Measurements from ENCODE around the gene FAM117B. TPM values are rescaled to one million over a fixed set of nuclear protein-coding genes. Genes with fewer than 3 reads are reported as not detected.

FAM117B gene
- polyA plus RNA-seq, 1 donor (not counting 4 experiments of a cell fraction or from before 2014, with no cell fraction given): 1.9 TPM

DNA sequence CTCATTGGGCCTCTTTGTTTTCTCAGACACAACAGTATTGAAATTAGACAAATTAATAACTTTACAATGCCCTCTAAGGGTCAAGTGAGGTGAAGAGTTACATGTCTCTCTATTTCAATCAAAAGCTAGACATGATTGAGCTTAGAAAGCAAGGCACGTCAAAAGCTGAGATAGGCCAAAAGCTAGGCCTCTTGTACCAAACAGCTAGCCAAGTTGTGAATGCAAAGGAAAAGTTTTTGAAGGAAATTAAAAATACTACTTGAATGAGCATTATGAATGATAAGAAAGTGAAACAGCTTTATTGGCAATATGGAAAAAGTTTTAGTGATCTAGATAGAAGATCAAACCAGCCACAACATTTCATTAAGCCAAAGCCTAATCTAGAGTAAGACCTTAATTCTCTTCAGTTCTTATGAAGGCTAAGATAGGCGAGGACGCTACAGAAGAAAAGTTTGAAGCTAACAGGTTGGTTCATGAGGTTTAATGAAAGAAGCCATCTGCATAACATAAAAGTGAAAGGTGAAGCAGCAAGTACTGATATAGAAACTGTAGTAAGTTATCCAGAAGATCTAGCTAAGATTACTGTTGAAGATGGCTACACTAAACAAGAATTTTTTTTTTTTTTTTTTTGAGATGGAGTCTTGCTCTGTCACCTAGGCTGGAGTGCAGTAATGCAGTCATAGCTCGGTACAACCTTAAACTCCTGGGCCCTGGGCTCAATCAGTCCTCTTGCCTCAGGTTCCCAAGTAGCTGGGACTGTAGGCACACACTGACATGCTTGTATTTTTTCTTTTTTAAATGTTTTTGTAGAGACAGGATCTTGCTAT lies 65.5 kb downstream of the FAM117B start:
- Histone ChIP-seq H3K9me3 (ENCODE audit: control insufficient read depth, low read depth, low read length) (no peaks in the 10 kb centered on the region), H3K9me1 (ENCODE audit: control insufficient read depth, extremely low read depth, insufficient read depth, low read length) (no peaks in the 10 kb centered on the region), H2AFZ (ENCODE audit: control insufficient read depth, low read length) (no peak overlapping the region), H3K36me3 (ENCODE audit: control insufficient read depth in 2 of 2, extremely low read depth in 1 of 2, insufficient read depth in 2 of 2, low read length in 2 of 2) (no peaks in the 10 kb centered on the region), H3K4me1 (ENCODE audit: control insufficient read depth, extremely low read depth, insufficient read depth, low read length) (peaks cover 14% of the 10 kb centered on the region), H3K4me3 (ENCODE audit: control insufficient read depth in 2 of 3, extremely low read depth in 1 of 3, insufficient read depth in 2 of 3, low read depth in 1 of 3, low read length in 3 of 3) (no peak overlapping the region), H3K4me2 (ENCODE audit: control insufficient read depth, extremely low read depth, insufficient read depth, low read depth, low read length) (no peak overlapping the region), H3K79me2 (ENCODE audit: control insufficient read depth, insufficient read depth, low read length) (no peaks in the 10 kb centered on the region), H3K9ac (ENCODE audit: control insufficient read depth, extremely low read depth, insufficient read depth, low read length) (no peak overlapping the region), H3K27ac (ENCODE audit: control insufficient read depth, insufficient read depth, low read length) (no peak overlapping the region), H4K20me1 (ENCODE audit: control insufficient read depth, extremely low read depth, insufficient read depth, low read length) (no peaks in the 10 kb centered on the region), H3K27me3 (ENCODE audit: control insufficient read depth, extremely low read depth, insufficient read depth, low read length) (no peaks in the 10 kb centered on the region)
- dilution Hi-C loops (cut with MboI; ENCODE audit: extremely low pct_ligation_motif_present, low sequenced_read_pairs): no loop called here
- FAIRE-seq (no peak), DNase-seq (ENCODE audit: low read depth, low spot score) (no peak)
- TF ChIP-seq, protein P1, sequence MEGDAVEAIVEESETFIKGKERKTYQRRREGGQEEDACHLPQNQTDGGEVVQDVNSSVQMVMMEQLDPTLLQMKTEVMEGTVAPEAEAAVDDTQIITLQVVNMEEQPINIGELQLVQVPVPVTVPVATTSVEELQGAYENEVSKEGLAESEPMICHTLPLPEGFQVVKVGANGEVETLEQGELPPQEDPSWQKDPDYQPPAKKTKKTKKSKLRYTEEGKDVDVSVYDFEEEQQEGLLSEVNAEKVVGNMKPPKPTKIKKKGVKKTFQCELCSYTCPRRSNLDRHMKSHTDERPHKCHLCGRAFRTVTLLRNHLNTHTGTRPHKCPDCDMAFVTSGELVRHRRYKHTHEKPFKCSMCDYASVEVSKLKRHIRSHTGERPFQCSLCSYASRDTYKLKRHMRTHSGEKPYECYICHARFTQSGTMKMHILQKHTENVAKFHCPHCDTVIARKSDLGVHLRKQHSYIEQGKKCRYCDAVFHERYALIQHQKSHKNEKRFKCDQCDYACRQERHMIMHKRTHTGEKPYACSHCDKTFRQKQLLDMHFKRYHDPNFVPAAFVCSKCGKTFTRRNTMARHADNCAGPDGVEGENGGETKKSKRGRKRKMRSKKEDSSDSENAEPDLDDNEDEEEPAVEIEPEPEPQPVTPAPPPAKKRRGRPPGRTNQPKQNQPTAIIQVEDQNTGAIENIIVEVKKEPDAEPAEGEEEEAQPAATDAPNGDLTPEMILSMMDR (optimal IDR thresholded peaks at IDR 0.05 in 1 of 3, IDR thresholded peaks at IDR 0.05 in 1 of 3, conservative IDR thresholded peaks at IDR 0.05 in 1 of 3; ENCODE audit: extremely low read depth in 1 of 3, insufficient read depth in 2 of 3, low read length in 3 of 3): no peak

DNA sequence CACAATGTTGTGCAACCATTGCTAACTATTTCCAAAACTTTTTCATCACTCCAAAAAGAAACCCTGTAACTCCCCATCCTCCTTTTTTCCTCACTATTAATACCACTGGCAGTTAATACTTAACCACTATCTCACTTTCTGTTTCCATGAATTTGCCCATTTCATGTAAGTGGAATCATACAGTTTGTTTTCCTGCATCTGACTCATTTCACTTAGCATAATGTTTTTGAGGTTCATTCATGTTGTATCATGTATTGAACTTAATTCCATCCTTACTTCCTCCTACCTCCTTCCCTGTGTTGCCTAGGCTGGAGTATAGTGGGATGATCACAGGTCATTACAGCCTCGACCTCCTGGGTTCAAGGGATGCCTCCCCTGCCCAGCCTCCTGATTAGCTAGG lies 68.3 kb downstream of the FAM117B start:
- H3K4me1 ChIP-seq (ENCODE audit: control insufficient read depth, extremely low read depth, insufficient read depth, low read length): peaks cover 21% of the 10 kb centered on the region
- DNase-seq (ENCODE audit: low read depth, low spot score): no peak
- peak overlapping the region; percentile 21 for H3K27ac ChIP-seq (ENCODE audit: control insufficient read depth, insufficient read depth, low read length)
- FAIRE-seq: peak; percentile 94
- H3K4me2 ChIP-seq (ENCODE audit: control insufficient read depth, extremely low read depth, insufficient read depth, low read depth, low read length): peak overlapping the region; percentile 19
- no peaks in the 10 kb centered on the region for H3K9me1 ChIP-seq (ENCODE audit: control insufficient read depth, extremely low read depth, insufficient read depth, low read length)
- H2AFZ ChIP-seq (ENCODE audit: control insufficient read depth, low read length): no peak overlapping the region
- dilution Hi-C loops (cut with MboI; ENCODE audit: extremely low pct_ligation_motif_present, low sequenced_read_pairs): no loop called here
- no peaks in the 10 kb centered on the region for H3K79me2 ChIP-seq (ENCODE audit: control insufficient read depth, insufficient read depth, low read length)
- no peaks in the 10 kb centered on the region for H4K20me1 ChIP-seq (ENCODE audit: control insufficient read depth, extremely low read depth, insufficient read depth, low read length)
- TF ChIP-seq, protein P1 (optimal IDR thresholded peaks at IDR 0.05 in 1 of 3, IDR thresholded peaks at IDR 0.05 in 1 of 3, conservative IDR thresholded peaks at IDR 0.05 in 1 of 3; ENCODE audit: extremely low read depth in 1 of 3, insufficient read depth in 2 of 3, low read length in 3 of 3): no peak
- no peak for TF ChIP-seq EZH2 (IDR thresholded peaks at IDR 0.05; ENCODE audit: low read length)
- no peaks in the 10 kb centered on the region for H3K36me3 ChIP-seq (ENCODE audit: control insufficient read depth in 2 of 2, extremely low read depth in 1 of 2, insufficient read depth in 2 of 2, low read length in 2 of 2)
- H3K4me3 ChIP-seq (ENCODE audit: control insufficient read depth in 2 of 3, extremely low read depth in 1 of 3, insufficient read depth in 2 of 3, low read depth in 1 of 3, low read length in 3 of 3): no peak overlapping the region
- no peaks in the 10 kb centered on the region for H3K9me3 ChIP-seq (ENCODE audit: control insufficient read depth, low read depth, low read length)
- H3K27me3 ChIP-seq (ENCODE audit: control insufficient read depth, extremely low read depth, insufficient read depth, low read length): no peaks in the 10 kb centered on the region
- no peak overlapping the region for H3K9ac ChIP-seq (ENCODE audit: control insufficient read depth, extremely low read depth, insufficient read depth, low read length)
